HUES48 (cell line): ENCODE results near the gene HBA2.
"Not testable (repeated sequence)": the region's sequence is repeated elsewhere in the genome, so short reads cannot be mapped to it uniquely, and the experiment has no call there.

Source experiments
- H3K27ac ChIP-seq: one replicate; pipeline ENCODE4 v1.7.0; 2013; ENCODE audit warnings: low read depth, low read length, inconsistent platforms
- H3K27me3 ChIP-seq: 2 replicates; pipeline ENCODE4 v1.6.1; 2013; ENCODE audit warnings: mild to moderate bottlenecking, low read length; ENCODE audit not compliant: control insufficient read depth, insufficient read depth
- H3K36me3 ChIP-seq: 2 replicates; pipeline ENCODE4 v1.6.1; 2013; ENCODE audit warnings: low read length; ENCODE audit not compliant: control insufficient read depth, insufficient read depth
- H3K4me1 ChIP-seq: 2 replicates; pipeline ENCODE4 v1.6.1; 2013; ENCODE audit warnings: mild to moderate bottlenecking, low read length; ENCODE audit not compliant: control insufficient read depth, insufficient read depth
- H3K4me3 ChIP-seq: 2 replicates; pipeline ENCODE4 v1.5.1; 2013; ENCODE audit warnings: mild to moderate bottlenecking, low read depth, low read length
- H3K9ac ChIP-seq: 2 replicates; pipeline ENCODE4 v1.6.1; 2013; ENCODE audit warnings: mild to moderate bottlenecking, low read depth, low read length, moderate library complexity
- H3K9me3 ChIP-seq: 2 replicates; pipeline ENCODE4 v1.6.1; 2013; ENCODE audit warnings: low read length; ENCODE audit not compliant: control insufficient read depth, insufficient read depth

HBA2 gene

DNA sequence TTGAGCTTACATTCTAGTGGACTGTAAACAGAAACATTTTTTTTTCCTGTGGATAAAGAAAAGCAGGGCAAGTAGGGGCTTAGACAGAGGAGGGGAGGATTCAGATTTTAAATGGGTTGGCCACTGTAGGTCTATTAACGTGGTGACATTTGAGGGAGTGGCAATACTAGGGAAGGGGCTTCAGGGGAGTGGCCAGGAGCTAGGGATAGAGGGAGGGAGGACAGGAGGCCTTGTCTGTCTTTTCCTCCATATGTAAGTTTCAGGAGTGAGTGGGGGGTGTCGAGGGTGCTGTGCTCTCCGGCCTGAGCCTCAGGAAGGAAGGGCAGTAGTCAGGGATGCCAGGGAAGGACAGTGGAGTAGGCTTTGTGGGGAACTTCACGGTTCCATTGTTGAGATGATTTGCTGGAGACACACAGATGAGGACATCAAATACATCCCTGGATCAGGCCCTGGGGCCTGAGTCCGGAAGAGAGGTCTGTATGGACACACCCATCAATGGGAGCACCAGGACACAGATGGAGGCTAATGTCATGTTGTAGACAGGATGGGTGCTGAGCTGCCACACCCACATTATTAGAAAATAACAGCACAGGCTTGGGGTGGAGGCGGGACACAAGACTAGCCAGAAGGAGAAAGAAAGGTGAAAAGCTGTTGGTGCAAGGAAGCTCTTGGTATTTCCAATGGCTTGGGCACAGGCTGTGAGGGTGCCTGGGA is 13.4 kb upstream of the HBA2 start:
- Histone ChIP-seq H3K27me3 (peaks cover 51% of the 10 kb centered on the region), H3K4me1 (no peaks in the 10 kb centered on the region), H3K9ac (no peak overlapping the region), H3K9me3 (no peaks in the 10 kb centered on the region), H3K36me3 (no peaks in the 10 kb centered on the region), H3K4me3 (no peak overlapping the region), H3K27ac (no peak overlapping the region)

DNA sequence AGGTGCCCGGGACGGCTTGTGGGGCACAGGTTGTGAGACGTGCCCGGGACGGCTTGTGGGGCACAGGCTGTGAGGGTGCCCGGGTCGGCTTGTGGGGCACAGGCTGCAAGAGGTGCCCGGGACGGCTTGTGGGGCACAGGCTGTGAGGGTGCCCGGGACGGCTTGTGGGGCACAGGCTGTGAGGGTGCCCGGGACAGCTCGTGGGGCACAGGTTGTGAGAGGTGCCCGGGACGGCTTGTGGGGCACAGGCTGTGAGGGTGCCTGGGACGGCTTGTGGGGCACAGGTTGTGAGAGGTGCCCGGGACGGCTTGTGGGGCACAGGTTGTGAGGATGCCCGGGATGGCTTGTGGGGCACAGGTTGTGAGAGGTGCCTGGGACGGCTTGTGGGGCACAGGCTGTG is 12.4 kb upstream of the HBA2 start:
- peaks cover 46% of the 10 kb centered on the region for H3K27me3 ChIP-seq
- not testable (repeated sequence) for H3K27ac ChIP-seq, H3K4me3 ChIP-seq, H3K4me1 ChIP-seq, H3K36me3 ChIP-seq, H3K9me3 ChIP-seq, H3K9ac ChIP-seq

DNA sequence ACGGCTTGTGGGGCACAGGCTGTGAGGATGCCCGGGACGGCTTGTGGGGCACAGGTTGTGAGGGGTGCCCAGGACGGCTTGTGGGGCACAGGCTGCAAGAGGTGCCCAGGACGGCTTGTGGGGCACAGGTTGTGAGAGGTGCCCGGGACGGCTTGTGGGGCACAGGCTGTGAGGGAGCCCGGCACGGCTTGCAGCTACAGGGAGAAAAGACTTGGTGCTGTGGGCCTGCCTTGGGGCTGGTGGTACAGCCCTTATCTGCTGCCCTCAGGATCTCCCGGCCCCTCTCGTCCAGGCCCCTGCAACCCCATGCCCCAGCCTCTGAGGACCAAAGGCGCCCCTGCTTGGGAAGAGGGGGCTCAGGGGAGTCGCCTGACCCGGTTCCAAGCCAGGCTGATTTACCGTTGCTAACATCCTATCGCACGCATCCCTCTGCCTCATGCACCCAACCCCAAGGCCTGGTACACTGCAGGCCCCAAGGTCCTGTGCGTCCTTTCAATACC is 11.9 kb upstream of the HBA2 start:
- no peaks in the 10 kb centered on the region; the same call in 1 of the 2 replicates for H3K4me1 ChIP-seq
- H3K9me3 ChIP-seq: no peaks in the 10 kb centered on the region
- peaks cover 46% of the 10 kb centered on the region for H3K27me3 ChIP-seq
- no peak overlapping the region for H3K4me3 ChIP-seq
- no peaks in the 10 kb centered on the region for H3K36me3 ChIP-seq
- H3K27ac ChIP-seq: no peak overlapping the region
- H3K9ac ChIP-seq: no peak overlapping the region

DNA sequence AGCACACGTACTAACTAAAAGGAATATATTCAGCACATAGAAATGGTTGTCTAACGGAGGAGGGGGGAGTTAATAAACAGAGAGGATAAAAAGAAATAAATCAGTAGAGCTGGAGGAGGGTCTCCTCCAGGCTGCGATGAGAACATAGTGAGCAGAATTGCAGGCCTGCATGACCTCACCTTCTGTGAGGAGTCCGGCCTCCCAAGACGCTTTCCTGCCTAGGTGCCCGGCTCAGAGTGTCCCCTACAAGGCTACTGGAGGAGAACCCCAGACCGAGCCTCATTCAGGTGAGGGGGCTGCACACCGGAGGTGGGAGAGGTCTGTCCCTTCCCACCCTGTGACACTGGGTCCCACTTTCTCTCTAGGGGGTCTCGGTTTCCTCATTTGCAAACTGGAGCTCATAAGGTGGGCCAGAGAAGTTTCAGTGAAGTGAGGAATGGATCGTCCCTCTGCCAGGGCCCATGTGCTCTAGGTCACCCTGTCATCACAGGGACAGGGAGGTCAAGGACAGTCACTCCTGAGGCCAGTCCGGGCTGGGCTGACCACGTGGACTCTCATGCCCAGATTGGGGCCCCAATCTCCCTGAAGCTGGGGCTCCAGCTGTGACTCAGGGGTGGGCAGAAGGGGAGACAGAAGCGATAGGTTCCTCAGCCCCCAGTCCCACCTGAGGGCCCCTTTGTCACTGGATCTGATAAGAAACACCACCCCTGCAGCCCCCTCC is 10.2 kb upstream of the HBA2 start:
- Histone ChIP-seq H3K36me3 (no peaks in the 10 kb centered on the region), H3K4me3 (no peak overlapping the region), H3K9me3 (no peaks in the 10 kb centered on the region), H3K4me1 (peaks cover 11% of the 10 kb centered on the region), H3K27ac (no peak overlapping the region), H3K9ac (no peak overlapping the region), H3K27me3 (peaks cover 50% of the 10 kb centered on the region)

DNA sequence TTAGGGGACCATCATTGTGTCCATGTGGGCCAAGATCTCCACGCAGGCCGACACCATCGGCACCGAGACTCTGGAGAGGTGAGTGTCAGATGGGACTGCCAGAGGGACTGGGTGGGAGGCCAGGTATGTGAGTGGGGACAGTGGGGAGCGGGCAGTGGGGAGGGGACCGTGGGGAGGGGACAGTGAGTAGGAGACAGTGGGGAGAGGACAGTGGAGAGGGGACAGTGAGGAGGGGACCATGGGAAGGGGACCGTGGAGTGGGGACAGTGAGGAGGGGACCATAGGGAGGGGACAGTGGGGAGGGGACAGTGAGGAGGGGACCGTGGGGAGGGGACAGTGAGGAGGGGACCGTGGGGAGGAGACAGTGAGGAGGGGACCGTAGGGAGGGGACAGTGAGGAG is 9.5 kb upstream of the HBA2 start:
- H3K4me3 ChIP-seq, H3K27ac ChIP-seq, H3K9ac ChIP-seq, H3K9me3 ChIP-seq, H3K36me3 ChIP-seq: not testable (repeated sequence)
- peaks cover 11% of the 10 kb centered on the region for H3K4me1 ChIP-seq
- peaks cover 57% of the 10 kb centered on the region for H3K27me3 ChIP-seq

DNA sequence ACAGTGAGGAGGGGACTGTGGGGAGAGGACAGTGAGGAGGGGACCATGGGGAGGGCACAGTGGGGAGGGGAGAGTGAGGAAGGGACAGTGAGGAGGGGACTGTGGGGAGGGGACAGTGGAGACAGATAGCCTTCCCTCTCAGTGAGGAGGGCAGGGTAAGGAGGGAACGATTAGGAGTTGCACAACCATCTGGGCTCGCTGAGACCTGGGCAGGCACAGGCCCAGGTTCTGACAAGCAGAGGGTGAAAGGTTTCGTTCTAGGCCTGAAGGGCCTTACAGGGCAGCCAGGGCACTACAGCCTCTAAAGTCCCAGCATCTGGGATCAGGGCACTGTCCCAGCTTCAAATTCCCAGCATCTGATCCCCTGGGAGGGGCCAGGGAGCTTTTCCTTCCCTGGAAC is 9.0 kb upstream of the HBA2 start:
- not testable (repeated sequence) for H3K9me3 ChIP-seq, H3K36me3 ChIP-seq, H3K27ac ChIP-seq, H3K4me3 ChIP-seq, H3K9ac ChIP-seq
- H3K27me3 ChIP-seq: peaks cover 60% of the 10 kb centered on the region
- H3K4me1 ChIP-seq: peaks cover 11% of the 10 kb centered on the region

DNA sequence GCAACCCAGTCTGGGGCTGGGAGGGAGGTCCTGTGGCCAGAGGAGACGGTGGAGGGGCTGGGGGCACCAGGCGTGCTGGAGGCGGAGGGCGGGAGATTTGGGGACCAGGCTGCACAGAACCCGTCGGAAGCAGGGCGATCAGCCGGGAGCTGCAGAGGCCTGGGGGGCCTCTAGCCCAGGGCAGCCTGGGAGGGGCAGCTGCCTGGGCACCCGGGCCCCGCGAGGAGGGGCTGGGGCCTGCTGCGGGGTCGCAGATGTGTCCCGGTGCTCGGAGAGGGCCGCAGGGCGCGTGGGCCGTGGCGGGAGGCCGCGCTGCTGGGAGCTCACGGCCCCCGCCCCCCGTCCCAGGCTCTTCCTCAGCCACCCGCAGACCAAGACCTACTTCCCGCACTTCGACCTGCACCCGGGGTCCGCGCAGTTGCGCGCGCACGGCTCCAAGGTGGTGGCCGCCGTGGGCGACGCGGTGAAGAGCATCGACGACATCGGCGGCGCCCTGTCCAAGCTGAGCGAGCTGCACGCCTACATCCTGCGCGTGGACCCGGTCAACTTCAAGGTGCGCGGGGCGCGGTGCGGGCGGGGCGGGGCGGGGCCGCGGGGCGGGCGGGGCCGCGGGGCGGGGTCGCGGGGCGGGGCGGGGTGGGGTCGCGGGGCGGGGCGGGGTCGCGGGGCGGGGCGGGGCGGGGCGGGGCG is 8.4 kb upstream of the HBA2 start:
- H3K9me3 ChIP-seq, H3K4me3 ChIP-seq, H3K27ac ChIP-seq, H3K36me3 ChIP-seq, H3K9ac ChIP-seq: not testable (repeated sequence)
- peaks cover 62% of the 10 kb centered on the region for H3K27me3 ChIP-seq
- peaks cover 11% of the 10 kb centered on the region for H3K4me1 ChIP-seq

DNA sequence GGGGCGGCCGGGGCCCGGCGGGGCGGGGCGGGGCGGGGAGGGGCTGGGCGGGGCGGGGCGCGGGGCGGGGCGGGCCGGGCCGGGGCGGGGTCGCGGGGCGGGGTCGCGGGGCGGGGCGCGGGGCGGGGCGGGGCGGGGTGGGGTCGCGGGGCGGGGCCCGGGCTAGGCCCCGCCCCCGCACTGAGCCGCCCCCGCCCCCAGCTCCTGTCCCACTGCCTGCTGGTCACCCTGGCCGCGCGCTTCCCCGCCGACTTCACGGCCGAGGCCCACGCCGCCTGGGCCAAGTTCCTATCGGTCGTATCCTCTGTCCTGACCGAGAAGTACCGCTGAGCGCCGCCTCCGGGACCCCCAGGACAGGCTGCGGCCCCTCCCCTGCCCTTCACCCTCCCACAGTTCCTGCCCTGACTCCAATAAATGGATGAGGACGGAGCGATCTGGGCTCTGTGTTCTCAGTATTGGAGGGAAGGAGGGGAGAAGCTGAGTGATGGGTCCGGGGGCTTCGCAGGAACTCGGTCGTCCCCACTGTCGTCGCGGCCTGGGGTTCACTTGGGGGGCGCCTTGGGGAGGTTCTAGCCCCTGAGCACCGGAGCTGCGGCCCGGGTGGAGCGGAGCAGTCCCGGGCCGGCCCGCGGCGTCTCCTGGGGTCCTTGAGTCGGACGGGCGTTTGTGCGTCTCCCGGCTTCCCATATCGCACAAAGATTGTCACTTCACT is 7.7 kb upstream of the HBA2 start:
- H3K4me3 ChIP-seq: peak overlapping the region; percentile 51
- H3K4me1 ChIP-seq: peaks cover 15% of the 10 kb centered on the region
- no peaks in the 10 kb centered on the region for H3K36me3 ChIP-seq
- peaks cover 64% of the 10 kb centered on the region for H3K27me3 ChIP-seq
- H3K9ac ChIP-seq: no peak overlapping the region
- no peak overlapping the region for H3K27ac ChIP-seq
- no peaks in the 10 kb centered on the region for H3K9me3 ChIP-seq

DNA sequence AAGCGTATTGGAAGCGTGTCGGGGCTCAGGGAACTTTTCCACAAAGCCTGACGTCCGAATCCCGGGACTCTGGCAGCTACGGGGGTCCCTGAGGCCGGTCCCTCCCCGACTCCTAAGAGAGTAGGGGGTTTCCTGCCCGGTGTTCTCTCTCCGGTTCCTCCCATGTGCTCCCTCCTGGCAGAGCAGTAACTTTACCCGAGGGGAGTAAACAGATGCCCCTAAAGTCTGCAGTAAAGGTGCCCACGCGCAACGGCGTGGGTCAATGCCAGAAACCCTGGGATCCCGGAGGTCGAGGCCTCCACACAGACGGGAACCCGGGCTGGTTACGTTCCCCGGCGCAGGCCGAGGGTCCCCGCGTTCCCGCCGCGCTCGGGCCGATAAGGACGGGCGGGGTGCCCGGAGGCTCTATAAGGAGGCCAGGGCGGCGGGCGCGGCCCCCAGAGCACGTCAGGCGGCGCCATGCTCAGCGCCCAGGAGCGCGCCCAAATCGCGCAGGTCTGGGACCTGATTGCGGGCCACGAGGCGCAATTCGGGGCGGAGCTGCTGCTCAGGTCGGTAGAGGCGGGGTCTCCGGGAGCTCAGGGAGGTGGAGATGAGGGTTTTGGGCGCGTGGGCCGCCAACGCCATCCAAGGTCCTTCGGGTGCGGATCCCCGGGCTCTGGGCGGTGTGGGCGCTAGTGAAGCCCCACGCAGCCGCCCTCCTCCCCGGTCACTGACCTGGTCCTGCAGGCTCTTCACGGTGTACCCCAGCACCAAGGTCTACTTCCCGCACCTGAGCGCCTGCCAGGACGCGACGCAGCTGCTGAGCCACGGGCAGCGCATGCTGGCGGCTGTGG is 6.9 kb upstream of the HBA2 start, which contains the start of gene HBM:
TSS of gene HBM (plus strand) at position 440 of the 836 bp plus-strand sequence. CDS start at position 460, 20 bp downstream.
- Histone ChIP-seq H3K4me1 (peaks cover 15% of the 10 kb centered on the region), H3K4me3 (peak within 1 kb of the TSS; percentile 51), H3K9me3 (no peaks in the 10 kb centered on the region), H3K27me3 (peaks cover 70% of the 10 kb centered on the region), H3K27ac (no peak within 1 kb of the TSS), H3K36me3 (no peaks in the 10 kb centered on the region), H3K9ac (no peak within 1 kb of the TSS)
